ENCODE results near the gene UGT3A2.

GRCh38 chr5:36033047-36033446 is 33.6 kb downstream of the UGT3A2 start:
- no peak for TF ChIP-seq POLR2AphosphoS5 (IDR thresholded peaks at IDR 0.05; ENCODE audit: insufficient read depth in 1 of 2, low read depth in 1 of 2)
- TF ChIP-seq CTCF (IDR thresholded peaks at IDR 0.05) = no peak
